ENCODE results near the gene CEP350. TPM values are rescaled to one million over a fixed set of nuclear protein-coding genes. Genes with fewer than 3 reads are reported as not detected.

The CEP350 gene
- total RNA-seq, 8 experiments from 2014 or later = 21.8 to 65.4 (median 49.5) TPM

DNA sequence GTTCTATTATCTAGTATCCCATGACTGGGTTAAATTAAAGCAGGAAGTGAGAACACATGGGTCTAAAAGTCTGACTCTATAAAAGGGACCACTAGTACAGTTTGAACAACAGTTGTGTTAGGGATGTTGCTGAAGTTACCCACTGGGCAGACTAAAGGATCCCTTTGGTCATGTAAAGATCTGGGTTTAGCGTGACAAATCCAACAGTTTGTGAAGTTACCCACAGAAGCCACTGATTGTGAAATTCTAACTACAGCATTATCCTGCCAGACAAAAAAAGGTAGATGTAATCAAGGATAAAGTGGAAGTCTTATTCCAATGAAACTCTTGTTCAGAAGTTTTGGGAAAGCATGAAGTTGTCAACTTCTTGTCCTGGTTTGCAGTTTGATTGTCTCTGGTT is 205.7 kb downstream of the CEP350 start:
- Histone ChIP-seq H3K4me1 (replicated peaks in 1 of 2) (peaks cover 23 to 26% of the 10 kb centered on the region in 2 donors), H3K4me3 (no peak overlapping the region), H3K27ac (no peak overlapping the region)
- ATAC-seq (replicated peaks in 6 of 8) = no peak
- 80 to 100% (median 100%) methylated on average over 1 of the region's 1 CpG; no CpG with 5 or more reads in 3 of the 10 experiments for WGBS, 10 experiments
- in situ Hi-C loops (cut with MboI; ENCODE audit: low pct_unique_long_range_greater_than_20kb in 2 of 9, low sequenced_read_pairs in 9 of 9, unreplicated experiment in 9 of 9) = loop anchor here in 2 of 9 experiments (25.0 kb wide), 2 partner anchors 98 to 198 kb away; partner anchors contain the start of gene CEP350 (in 1 of the 2)

DNA sequence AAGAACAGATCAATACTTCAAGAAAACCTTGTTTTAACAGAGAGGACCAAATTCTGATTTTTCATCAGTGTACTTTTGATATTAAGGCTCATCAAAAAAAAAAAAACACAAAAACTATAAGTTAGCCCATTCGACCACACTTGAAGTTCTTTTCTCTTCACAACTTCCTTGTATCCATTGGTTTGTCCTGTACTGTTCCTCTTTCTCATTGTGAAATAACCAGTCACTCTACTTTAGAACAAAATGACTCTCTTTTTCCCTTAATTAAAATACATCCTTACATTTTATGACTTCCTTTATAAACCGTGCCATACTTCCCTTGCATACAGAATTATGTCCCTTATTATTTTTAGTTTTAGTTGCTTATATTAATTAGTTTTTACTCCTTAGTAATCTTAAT is 208.4 kb downstream of the CEP350 start:
- Histone ChIP-seq H3K4me3 (no peak overlapping the region), H3K27ac (no peak overlapping the region), H3K4me1 (replicated peaks in 1 of 2) (peaks cover 0 to under 1% of the 10 kb centered on the region in 2 donors)
- WGBS, 10 experiments = 43 to 100% (median 80%) methylated on average over 1 to 2 of the region's 2 CpGs
- ATAC-seq (replicated peaks in 6 of 8) = no peak
- in situ Hi-C loops (cut with MboI; ENCODE audit: low pct_unique_long_range_greater_than_20kb in 2 of 9, low sequenced_read_pairs in 9 of 9, unreplicated experiment in 9 of 9) = loop anchor here in 2 of 9 experiments (25.0 kb wide), 2 partner anchors 101 to 201 kb away; partner anchors contain the start of gene CEP350 (in 1 of the 2)

Other genes starting within 250 kb of the CEP350 start
- gene FAM163A, start 211.5 kb upstream of the CEP350 start, total RNA-seq = 1 to 10 TPM in 4 of 8 experiments, under 1 TPM in 4; 0.13 to 4.8 (median 1.6) TPM
- 10 to 100 TPM; 37.3 to 88.3 (median 66.4) TPM for gene TOR1AIP2, start 77.0 kb upstream of the CEP350 start, total RNA-seq
- gene TOR1AIP1, start 72.5 kb upstream of the CEP350 start, total RNA-seq = 10 to 100 TPM; 10.5 to 47.7 (median 23.7) TPM
- gene QSOX1, start 200.1 kb downstream of the CEP350 start, total RNA-seq = 100 to 1,000 TPM in 1 of 8 experiments, 10 to 100 TPM in 7; 18.9 to 221 (median 34.7) TPM

Measured in motor neuron (in vitro differentiated cells).